Fibroblast of skin of right biceps (primary cell): ENCODE data around the gene CNDP1.

Experiments used
- DNase-seq: peaks from one replicate; pipeline ENCODE4 v3.0.0-alpha.2; 2013

The CNDP1 gene

GRCh38 chr18:74631623-74632350 lies 97.5 kb downstream of the CNDP1 start:
- peak; percentile 57 for DNase-seq

- DNase-seq, result no peak
Observed at GRCh38 chr18:74632351-74632679, 98.0 kb downstream of the CNDP1 start.

- no peak for DNase-seq
Observed at GRCh38 chr18:74632856-74633255, 98.6 kb downstream of the CNDP1 start.

DNA sequence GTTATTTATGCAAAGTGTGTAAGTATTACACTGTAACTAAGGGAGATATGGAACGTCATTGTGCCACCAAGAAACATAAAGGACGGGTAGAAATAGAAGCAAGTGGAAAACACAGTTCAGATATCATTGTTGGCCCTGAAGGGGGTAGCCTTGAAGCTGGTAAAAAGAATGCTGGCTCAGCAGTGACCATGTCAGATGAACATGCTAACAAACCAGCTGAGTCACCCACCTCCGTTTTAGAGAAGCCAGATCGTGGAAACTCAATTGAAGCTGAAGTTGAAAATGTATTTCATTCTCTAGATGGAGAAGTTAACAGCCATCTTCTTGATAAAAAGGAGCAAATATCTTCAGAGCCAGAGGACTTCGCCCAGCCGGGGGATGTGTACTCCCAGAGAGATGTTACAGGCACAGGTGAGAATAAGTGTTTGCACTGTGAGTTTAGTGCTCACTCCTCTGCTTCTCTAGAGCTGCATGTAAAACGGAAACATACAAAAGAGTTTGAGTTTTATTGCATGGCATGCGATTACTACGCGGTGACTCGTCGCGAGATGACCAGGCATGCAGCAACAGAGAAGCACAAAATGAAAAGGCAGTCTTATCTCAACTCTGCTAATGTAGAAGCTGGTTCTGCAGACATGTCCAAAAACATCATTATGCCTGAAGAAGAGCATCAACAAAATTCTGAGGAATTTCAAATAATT lies 99.5 kb downstream of the CNDP1 start:
- DNase-seq, result peak; percentile 30

GRCh38 chr18:74635224-74635975 lies 101.1 kb downstream of the CNDP1 start:
- DNase-seq, result no peak
